GM19395 (cell line): ENCODE results near the gene ODC1.
"Not testable (repeated sequence)": the region's sequence is repeated elsewhere in the genome, so short reads cannot be mapped to it uniquely, and the experiment has no call there.

Experiments
- ATAC-seq: cut with Tn5 transposase; IDR thresholded peaks from one replicate; pipeline ENCODE4 v1.9.1; 2021; ENCODE audit warnings: mild to moderate bottlenecking, moderate library complexity; ENCODE audit not compliant: unreplicated experiment

The ODC1 gene

DNA sequence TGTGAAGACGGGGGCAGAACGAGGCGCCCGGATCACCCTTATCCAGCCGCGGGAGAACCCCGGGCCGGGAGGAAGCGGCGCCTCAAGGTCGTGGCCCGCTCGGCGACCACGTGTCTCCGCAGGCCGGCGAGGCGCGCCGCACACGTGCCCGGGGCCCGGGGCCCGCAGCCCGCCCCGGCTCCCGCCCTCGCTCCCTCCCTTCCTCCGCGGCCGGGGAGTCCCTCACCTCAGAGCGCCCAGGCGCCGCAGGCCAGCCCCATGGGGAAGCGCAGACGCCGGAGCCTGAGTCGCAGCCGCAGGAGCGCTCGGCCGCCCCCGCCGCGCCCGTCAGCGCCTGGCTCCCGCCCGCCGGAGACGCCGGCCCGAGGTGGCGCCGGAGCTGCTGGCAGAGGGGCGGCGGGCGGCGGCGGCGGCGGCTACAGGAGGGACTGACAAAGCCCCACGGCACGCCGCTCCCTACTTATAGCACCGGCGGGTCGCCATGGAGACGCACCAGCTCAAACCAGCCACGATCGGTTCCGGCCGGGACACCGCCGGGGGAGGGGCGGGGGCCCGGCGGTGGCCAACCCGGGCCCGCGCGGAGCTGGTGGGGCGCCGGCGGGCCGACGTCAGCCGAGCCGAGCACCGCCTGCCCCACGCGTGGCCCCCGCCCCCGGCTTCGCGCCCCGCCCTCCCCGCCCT is at the start of gene ODC1:
Gene ODC1, minus strand, starts transcription at position 433 of the 681 bp plus-strand sequence. CDS start 3,295 bp downstream, outside the sequence.
- ATAC-seq, result peak; percentile 63

DNA sequence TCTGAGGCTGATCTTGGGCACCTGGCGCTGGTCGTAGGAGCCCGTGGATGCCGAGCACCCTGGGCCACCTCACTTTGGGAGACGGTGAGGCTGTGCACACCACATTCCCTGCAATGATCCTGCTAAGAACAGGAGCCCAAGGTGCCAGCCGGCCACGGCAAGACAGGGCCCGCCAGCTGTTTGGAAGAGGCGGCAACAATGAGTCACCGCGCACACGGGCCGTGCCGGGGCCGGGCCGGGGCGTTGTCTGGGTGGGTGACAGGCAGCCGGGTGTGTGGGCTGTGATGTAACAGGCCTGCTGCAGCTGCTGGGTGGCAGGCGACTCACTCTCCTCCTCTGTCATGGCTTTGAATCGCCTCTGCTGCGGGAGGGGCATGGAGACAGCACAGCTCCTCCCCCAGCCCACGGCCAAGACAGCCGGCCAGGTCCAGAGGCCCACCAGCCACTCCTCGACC is 49.7 kb upstream of the ODC1 start:
- no peak for ATAC-seq

DNA sequence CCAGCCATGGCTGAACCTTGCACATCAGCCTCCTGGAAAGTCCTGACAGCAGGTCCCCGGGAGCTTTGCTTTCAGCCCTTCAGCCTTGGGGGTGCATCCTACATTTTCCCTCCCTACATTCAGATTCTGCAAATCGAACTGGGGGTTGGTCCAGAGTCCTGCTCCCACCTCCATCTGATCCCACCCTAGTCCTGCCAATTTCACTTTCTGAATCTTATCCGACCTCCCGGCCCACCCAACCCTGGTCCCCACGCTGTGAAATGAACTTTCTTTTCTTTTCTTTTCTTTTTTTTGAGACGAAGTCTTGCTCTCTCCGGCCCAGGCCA is 47.8 kb upstream of the ODC1 start:
- ATAC-seq, result no peak

DNA sequence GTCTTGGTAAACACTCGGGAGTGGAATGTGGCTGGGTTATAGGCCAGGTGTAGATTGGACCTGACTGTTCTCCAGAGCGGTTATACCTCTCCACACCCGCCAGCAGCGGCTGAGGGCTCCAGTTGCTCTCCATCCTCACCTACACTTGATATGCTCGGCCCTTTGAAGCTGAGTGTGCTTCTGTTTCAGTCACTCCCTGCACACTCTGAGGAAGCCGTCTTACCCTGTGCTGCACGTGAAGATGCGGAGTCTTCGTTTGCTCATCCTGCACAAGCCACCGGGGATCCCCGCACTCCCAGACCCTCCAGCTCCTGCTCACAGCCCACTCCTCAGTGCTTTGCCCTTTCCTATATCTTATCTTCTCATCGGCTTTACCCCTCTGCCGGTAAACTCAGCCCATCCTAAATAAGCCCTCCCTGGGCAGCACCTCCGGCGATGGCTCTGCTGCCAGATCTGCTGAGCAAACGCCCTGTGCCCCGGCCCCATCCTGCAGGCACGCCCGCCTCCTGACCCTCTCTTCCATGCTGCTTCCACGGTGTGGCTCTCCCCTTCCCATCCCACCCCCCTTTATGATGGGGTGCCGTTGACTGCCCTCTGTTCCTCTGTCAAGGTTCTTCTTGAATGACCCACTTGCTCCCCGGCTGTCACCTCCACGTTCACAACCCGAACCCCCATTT is 47.3 kb upstream of the ODC1 start:
- ATAC-seq, result no peak

DNA sequence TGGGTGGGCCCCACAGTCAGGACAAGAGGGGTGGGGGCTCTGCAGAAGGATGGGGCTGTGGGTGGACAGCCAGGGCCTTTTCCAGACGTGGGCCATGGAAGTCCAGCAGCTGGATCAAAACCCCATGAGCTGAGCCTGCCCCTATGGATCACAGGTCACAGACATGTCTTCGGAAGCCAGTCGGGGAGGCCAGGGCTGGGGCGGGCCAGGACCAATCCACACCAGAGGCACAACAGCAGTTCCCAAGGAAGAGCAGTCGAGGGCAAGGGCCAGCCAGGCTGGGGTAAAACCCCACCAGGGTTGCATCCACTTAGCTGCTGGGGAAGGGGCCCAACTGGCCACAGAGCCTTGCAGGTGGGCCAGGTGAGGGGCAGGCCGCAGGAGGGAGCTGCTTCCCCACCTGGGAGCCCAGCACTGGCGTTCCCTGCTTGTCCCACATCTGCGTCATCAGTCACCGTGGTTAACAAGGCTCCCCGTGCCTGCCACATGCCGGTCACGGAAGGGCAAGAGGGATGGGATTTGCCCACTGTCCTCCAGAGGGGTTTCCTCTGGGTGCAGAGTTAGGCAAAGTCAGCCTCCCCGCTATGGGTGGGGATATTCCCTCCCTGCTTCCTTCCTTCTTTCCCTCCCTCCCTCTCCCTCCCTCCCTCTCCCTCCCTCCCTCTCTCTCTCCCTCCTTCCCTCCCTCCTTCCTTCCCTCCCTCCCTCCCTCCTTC is 46.4 kb upstream of the ODC1 start:
- ATAC-seq, result no peak

DNA sequence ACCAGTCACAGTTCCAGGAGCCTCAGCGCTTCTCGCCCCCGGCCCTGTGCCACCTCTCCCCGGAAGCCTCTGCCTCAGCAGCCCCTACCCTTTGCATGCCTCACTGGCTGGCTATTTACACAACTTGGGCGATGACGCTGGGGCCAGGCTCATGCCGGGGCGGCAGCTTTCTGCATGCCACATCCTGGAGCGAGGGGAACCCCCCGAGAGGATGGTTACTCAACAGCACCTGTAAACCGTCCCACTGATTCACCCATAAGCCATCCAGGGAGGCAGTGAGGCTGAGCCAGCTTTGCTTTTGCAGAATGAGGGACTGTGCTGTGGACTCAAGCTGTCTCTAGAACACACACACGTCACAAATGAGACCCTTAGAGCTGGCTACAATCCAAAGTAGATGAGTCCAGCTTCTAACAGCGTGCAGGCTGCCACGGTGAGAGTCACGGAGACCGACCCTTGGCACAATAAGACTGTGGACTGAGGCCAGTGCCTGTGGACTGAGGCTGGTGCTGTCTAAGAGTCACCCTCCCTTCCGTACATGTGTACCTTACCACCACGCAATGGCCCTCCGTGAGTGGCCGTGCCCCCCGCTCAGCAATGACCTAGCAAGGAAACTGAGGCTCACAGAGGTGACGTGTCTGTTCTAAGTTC is 45.6 kb upstream of the ODC1 start:
- peak; percentile 95 for ATAC-seq

DNA sequence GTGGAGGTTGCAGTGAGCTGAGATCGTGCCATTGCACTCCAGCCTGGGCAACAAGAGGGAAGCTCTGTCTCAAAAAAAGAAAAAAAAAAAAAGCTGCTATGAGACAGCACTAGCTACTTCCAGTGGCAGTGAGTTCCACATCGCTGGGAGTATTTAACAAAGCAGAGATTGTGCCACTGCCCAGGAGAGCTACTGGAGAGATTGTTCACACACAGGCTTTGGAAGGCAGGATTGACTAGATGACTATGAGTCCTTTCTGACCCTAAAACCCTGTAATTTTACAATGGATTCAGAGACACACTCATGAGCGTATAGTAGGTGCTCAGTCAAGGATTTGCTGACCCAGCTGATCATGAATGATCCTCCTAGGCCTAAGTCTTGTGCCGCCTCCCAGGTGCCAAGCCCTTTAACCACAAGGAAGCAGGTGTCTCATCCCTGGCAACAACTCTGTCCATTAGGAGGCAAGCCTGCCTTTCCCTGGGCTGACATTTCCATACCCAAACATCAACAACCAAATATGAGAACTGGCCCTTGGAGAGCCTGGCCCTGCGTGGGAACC is 45.0 kb upstream of the ODC1 start:
- no peak for ATAC-seq

DNA sequence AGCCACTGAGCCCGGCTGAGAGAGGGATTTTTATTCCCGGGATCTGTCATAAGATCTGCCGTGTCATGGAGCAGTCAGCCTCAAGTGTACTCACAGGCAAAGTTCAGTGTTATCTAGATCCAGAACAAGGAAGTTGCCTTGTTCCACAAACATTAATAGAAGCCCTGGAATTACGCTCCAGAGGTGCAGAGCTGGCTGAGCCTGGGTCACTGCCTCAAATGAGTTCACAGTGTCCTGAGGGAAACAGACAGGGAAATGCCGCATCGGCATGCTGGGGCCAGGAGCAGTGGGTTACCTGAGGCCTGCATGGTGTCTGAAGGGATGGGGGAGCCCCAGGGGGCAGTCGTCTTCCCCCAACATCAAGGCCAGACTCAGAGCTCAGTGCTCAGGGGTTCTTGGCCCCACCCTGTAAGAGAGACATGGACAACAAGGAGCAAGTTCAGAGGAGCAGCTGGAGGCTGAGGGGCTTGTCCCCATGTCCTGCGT is 42.7 kb upstream of the ODC1 start:
- no peak for ATAC-seq

DNA sequence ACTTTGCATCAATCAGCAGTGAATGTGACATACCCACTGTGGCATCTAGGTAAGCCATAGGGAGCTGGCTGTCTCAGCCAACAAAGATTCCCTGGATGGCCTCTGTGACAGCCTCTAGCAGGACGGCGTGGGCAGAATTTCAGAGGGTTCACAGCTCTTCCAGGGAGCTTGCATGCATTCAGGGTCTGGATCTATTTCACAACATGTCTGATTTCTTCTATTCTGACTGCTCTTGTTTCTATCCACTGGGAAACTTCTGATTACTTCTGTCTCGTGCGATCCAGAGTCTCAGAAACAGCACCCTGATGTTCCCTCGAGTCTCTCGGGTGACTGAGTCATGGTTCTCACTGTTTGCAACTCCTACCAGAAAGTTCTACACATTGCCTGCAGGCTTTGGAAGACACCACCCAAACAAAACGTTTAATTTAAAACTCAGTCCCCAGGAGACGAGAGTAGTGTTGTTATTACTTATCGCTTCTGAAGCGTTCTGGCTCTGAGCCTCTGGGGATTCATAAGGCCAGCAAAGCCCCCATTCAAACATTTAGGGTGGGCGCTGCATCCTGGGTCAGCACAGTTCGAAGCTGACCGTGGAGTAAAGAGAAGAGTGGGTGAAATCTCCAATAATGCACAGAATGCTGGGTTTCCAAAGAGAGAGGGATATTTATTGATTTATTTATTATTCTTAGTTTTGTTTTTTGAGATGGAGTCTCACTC is 41.9 kb upstream of the ODC1 start:
- ATAC-seq, result no peak

DNA sequence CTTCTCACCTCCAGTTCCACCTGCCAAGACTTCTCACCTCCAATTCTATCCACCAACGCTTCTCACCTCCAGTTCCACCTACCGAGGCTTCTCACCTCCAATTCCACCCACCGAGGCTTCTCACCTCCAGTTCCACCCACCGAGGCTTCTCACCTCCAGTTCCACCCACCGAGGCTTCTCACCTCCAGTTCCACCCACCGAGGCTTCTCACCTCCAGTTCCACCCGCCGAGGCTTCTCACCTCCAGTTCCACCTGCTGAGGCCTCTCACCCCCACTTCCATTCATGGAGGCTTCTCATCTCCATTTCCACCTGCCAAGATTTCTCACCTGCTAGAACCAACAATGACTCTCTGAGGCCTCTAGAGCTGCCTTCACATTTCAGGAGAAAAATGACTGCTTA is 40.0 kb upstream of the ODC1 start:
- not testable (repeated sequence) for ATAC-seq

DNA sequence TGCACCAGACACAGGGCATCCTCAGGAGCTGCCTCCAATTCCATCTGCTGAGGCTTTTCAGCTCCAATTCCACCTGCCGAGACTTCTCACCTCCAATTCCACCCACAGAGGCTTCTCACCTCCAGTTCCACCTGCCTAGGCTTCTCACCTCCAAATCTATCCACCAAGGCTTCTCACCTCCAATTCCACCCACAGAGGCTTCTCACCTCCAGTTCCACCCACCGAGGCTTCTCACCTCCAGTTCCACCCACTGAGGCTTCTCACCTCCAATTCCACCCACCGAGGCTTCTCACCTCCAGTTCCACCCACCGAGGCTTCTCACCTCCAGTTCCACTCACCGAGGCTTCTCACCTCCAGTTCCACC is 39.6 kb upstream of the ODC1 start:
- ATAC-seq, result not testable (repeated sequence)

DNA sequence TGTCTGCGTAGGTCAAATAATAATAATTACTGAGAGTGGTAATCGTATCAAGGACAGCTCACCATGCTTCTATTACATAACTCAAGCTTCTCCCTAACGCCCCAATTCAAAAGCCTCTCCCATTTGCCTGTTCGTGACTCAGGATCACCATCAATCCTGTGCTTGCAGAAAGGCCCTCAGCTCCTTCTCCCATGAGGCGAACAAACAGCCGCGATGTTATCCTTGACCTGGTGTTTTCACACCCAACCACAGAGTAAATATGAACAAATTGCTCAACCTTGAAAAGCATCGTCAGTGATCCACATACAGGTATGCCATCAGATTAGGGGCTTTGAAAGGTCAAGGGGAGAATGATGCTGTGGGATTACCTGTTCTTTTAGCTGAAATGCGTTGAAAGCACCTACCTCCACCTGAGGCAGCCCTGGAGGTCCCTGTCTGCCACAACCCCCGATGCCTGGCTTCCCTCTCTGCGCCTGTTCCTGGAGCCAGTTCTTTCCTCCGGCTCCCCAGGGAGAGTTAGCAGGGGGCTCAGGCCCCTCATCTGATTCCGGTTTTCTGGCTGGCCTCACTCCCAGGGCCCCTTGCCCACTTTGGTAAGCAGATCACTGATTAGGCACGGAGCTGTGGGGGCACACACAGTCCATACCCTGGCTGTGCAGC is 39.1 kb upstream of the ODC1 start:
- no peak for ATAC-seq

DNA sequence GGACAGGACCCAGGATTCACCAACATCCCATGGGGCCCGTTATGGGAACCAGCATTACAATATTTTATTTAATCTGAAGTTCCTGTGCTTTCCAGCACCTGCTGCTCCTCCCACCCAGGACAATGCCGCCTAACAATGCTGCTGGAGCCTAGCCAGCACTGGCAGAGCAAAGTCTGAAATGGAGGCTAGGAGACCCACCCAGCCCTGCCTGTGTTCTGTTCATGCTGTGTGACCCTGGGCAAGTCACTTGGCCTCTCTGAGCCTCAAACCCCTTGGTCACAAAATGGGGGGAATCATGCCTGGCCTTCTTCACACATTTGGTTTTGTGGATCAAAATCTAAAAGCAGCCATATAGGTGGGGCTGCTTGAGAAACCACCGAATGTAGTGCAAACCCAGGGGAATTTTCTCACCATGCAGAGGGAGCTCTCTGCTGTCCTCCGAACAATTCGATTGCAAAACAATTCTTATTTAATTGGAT is 38.5 kb upstream of the ODC1 start:
- ATAC-seq, result no peak

DNA sequence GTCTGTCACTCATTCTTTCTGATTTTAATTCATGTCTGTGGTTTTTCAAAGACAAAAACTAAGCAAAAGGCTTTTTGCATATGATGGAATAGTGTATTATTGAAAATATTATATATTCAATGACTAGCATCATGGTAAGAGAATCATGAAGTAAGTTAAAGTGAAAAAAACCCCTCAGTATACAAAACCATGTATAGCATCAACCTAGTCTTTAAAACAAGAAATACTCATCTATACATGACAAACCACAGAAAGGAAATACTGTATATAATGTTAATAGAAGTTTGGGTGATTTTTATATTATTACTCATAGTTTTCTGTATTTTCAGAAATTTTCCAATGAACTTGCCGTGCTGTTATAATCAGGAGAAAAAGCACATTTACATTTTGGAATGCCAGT is 38.0 kb upstream of the ODC1 start:
- ATAC-seq, result no peak

DNA sequence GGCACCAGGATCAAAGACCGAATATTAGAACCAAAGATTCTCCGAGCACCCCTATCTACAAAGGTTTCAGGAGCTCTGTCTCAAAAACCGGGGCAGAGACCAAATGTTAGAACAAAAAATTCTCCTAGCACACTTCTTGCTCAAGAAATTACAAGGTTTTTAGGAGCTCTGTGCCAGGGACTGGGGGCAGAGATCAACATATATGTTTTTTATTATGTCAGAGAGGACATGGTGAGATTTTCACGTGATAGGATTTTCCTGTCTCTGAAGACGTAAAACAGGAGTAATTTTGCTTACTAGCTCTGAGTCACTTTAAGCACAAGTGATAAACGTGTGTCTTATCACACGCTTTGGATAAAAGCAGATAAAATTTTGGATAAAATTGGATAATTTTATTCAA is 34.8 kb upstream of the ODC1 start:
- no peak for ATAC-seq

DNA sequence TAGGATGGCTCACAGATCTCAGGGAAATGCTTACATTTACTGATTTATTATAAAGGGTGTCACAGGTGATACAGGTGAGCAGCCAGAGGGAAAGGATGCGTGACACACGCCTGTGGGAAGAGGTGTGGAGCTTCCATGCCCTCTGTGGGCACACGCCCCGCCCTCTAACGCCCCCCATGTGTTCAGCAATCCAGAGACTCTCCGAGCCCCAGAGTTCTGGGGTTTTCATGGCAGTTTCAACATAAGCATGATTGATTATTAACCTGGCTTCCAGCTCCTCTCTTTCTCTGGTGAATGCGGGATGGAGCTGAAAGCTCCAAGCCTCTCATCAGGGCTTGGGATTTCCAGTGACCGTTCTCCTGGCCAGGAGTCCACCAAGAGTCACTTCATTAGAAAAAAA is 34.3 kb upstream of the ODC1 start:
- no peak for ATAC-seq

DNA sequence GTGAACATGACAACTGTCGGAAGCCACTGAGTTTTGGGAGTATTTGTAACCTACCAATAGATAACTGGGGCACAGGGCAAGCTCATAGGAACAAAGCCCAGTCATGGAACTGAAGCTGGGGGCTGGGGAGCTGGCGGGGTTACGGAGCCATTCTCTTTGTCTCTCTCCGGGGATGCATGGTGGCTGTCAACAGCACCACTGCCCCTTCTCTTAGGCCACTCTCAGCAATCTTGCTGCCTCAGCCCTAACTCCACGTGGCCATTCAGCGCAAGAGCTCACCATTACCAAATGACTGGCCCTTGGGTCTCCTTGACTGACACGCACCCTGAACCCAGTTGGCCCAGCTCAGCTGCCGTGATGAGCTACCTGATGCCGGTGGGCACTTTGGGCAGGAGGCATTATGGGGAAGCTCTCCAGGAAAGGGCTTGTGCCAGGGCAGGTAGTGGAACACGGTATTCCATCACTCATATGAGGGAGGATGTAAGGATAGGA is 33.6 kb upstream of the ODC1 start:
- ATAC-seq, result no peak

DNA sequence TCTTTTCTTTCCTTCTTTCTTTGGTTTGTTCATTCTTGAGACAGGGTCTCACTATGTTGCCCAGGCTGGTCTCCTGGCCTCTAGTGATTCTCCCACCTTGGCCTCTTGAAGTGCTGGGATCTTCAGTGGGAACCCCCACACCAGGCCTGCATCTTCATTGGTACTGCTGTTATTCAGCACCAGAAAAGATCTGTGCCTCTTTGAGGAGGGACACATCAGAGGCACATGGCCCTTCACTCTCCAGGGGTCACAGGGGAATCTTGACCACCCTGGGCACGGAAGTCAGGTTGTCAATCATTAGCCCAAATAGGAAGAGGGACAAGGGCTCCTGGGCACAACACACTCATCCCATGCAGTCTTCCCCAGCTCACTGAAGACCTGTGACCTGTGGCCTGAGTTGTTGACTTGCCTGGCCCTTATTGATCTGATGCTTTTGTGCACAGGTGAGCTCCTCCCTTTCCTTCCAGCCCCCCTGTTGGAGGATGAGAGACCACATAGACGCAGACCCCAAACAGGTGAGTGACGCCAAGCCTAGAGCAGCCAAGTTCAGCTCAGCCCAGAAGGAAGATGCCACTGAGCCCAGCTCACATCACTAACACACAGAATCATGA is 33.0 kb upstream of the ODC1 start:
- ATAC-seq, result no peak

DNA sequence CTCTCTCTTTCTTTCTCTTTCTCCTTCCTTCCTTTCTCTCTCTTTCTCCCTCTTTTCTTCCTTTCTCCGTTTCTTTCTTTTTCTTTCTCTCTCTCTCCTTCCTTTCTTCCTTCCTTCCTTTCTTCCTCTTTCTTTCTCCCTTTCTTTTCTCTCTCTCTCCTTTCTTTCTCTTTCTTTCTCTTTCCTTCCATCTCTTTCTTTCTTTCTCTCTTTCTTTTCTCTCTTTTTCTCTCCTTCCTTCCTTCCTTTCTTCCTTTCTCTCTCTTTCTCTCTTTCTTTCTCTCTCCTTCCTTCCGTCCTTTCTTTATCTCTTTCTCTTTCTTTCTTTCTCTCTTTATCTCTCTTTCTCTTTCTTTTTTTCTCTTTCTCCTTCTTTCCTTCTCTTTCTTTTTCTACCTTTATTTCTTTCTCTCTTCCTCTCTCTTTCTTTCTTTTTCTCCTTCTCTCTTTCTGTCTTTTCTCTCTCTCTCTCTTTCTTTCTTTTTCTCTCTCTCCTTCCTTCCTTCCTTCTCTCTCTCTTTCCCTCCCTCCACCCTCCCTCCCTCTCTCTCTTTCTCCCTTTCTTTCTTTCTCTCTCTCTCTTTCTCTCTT is 32.3 kb upstream of the ODC1 start:
- no peak for ATAC-seq
